SK-N-SH (cell line): ENCODE results near the gene IFNW1. TPM values are rescaled to one million over a fixed set of nuclear protein-coding genes. Genes with fewer than 3 reads are reported as not detected.

Experiments used
- CTCF ChIA-PET: fragments of 300-600, 350-600 bp; formaldehyde crosslinking; extraction: SDS; loops from one replicate; lab custom pipeline; 2021; lab: Yijun Ruan, JAX
- POLR2A ChIA-PET: fragments of 350-600 bp; sonication (Branson Sonifier 250); formaldehyde crosslinking; extraction: SDS; loops from one replicate; lab custom pipeline; 2020; ENCODE audit warnings: antibody characterized with exemption, inconsistent platforms; lab: Yijun Ruan, JAX
- DNase-seq: peaks from one replicate; pipeline ENCODE4 v3.0.0; 2012
- H2AFZ ChIP-seq: fragments of 200-600 bp; sonication (generic); 2 replicates; pipeline ENCODE4 v1.8.1; 2016; ENCODE audit warnings: antibody characterized with exemption, mild to moderate bottlenecking, low read depth
- H3F3A ChIP-seq: fragments of 200-600 bp; sonication (generic); replicated peaks from 2 replicates; pipeline ENCODE3; 2016; ENCODE audit warnings: antibody characterized with exemption, mild to moderate bottlenecking; ENCODE audit not compliant: insufficient read depth
- H3K27ac ChIP-seq, 2 experiments: fragments of 200-500 bp in 1 of 2; fragments of 200-600 bp in 1 of 2; sonication (Bioruptor generic) in 1 of 2; sonication (generic), shearing (Covaris generic) in 1 of 2; 2 replicates each; pipeline versions ENCODE4 v1.5.1 to v1.6.1; 2014 to 2016; ENCODE audit warnings: low read depth in 2 of 2, inconsistent platforms in 1 of 2, low read length in 1 of 2, mild to moderate bottlenecking in 1 of 2, mixed read lengths in 1 of 2
- H3K27me3 ChIP-seq: fragments of 200-600 bp; sonication (generic), shearing (Covaris generic); 2 replicates; pipeline ENCODE4 v1.6.1; 2016; ENCODE audit warnings: mixed run types; ENCODE audit not compliant: insufficient read depth
- H3K36me3 ChIP-seq, 2 experiments: fragments of 200-500 bp in 1 of 2; fragments of 200-600 bp in 1 of 2; sonication (Bioruptor generic) in 1 of 2; sonication (generic) in 1 of 2; replicated peaks in 1 of 2; 2 replicates each; pipeline versions ENCODE3 to v1.5.1; 2014 to 2016; ENCODE audit warnings: low read length in 1 of 2, mild to moderate bottlenecking in 1 of 2; ENCODE audit not compliant: insufficient read depth in 2 of 2, control insufficient read depth in 1 of 2
- H3K4me1 ChIP-seq, 2 experiments: fragments of 200-500 bp in 1 of 2; fragments of 200-600 bp in 1 of 2; sonication (Bioruptor generic) in 1 of 2; sonication (generic), shearing (Covaris generic) in 1 of 2; 2 replicates each; pipeline versions ENCODE4 v1.5.1 to v1.6.1; 2014 to 2016; ENCODE audit warnings: low read depth in 1 of 2, low read length in 1 of 2, mixed run types in 1 of 2; ENCODE audit not compliant: insufficient read depth in 2 of 2, control insufficient read depth in 1 of 2
- H3K4me2 ChIP-seq: fragments of 200-600 bp; sonication (generic), shearing (Covaris generic); 2 replicates; pipeline ENCODE4 v1.6.1; 2017; ENCODE audit warnings: mixed run types
- H3K4me3 ChIP-seq, 2 experiments: fragments of 200-500 bp in 1 of 2; fragments of 200-600 bp in 1 of 2; sonication (Bioruptor generic) in 1 of 2; sonication (generic), shearing (Covaris generic) in 1 of 2; 2 replicates each; pipeline versions ENCODE4 v1.5.1 to v1.8.1; 2014 to 2016; ENCODE audit warnings: low read depth in 2 of 2, inconsistent platforms in 1 of 2, low read length in 1 of 2, mild to moderate bottlenecking in 1 of 2, mixed read lengths in 1 of 2, moderate library complexity in 1 of 2
- H3K79me2 ChIP-seq: fragments of 200-600 bp; sonication (generic); 2 replicates; pipeline ENCODE4 v1.8.1; 2017; ENCODE audit warnings: mild to moderate bottlenecking; ENCODE audit not compliant: insufficient read depth
- H3K9ac ChIP-seq: fragments of 200-600 bp; sonication (generic); 2 replicates; pipeline ENCODE4 v1.6.1; 2017; ENCODE audit warnings: mixed run types
- H3K9me2 ChIP-seq: fragments of 200-600 bp; sonication (generic); 2 replicates; pipeline ENCODE4 v1.6.1; 2017; ENCODE audit warnings: mixed run types
- H3K9me3 ChIP-seq: fragments of 200-600 bp; sonication (generic); 2 replicates; pipeline ENCODE4 v1.6.1; 2017; ENCODE audit warnings: mixed run types, mild to moderate bottlenecking, moderate library complexity
- H4K20me1 ChIP-seq: fragments of 200-600 bp; sonication (generic); 2 replicates; pipeline ENCODE4 v1.6.1; 2017; ENCODE audit warnings: mild to moderate bottlenecking, mixed run types; ENCODE audit not compliant: insufficient read depth
- CHD2 ChIP-seq: fragments of 150-350 bp; IDR thresholded peaks from 2 replicates; pipeline ENCODE4 v1.6.1; 2018; ENCODE audit warnings: low read length; ENCODE audit not compliant: partially characterized antibody
- ELF1 ChIP-seq: IDR thresholded peaks from 2 replicates; pipeline ENCODE4 v1.4.0; 2012
- EZH2phosphoT487 ChIP-seq: fragments of 200-600 bp; sonication (generic); IDR thresholded peaks from 2 replicates; pipeline ENCODE4 v1.6.1; 2017; ENCODE audit warnings: low read depth, mixed run types, mild to moderate bottlenecking, antibody characterized with exemption, moderate library complexity, borderline replicate concordance
- FOXM1 ChIP-seq: IDR thresholded peaks from 2 replicates; pipeline ENCODE4 v1.4.0; 2012; ENCODE audit warnings: low read depth, mild to moderate bottlenecking
- GABPA ChIP-seq: IDR thresholded peaks from 2 replicates; pipeline ENCODE4 v1.4.0; 2012; ENCODE audit warnings: low read depth, mild to moderate bottlenecking
- GATA2 ChIP-seq: sonication (generic); formaldehyde crosslinking; IDR thresholded peaks from 2 replicates; pipeline ENCODE4 v1.5.0; 2020; ENCODE audit warnings: mild to moderate bottlenecking, missing genetic modification reagents
- JUND ChIP-seq: IDR thresholded peaks from 2 replicates; pipeline ENCODE4 v1.4.0; 2012
- MXI1 ChIP-seq: IDR thresholded peaks from 2 replicates; pipeline ENCODE4 v1.6.1; 2012; ENCODE audit warnings: mild to moderate bottlenecking, low read depth, low read length, improper control_type of control experiment
- NFIC ChIP-seq: IDR thresholded peaks from 2 replicates; pipeline ENCODE4 v1.4.0; 2012; ENCODE audit warnings: borderline replicate concordance
- NRF1 ChIP-seq: IDR thresholded peaks from 2 replicates; pipeline ENCODE4 v1.6.1; 2012; ENCODE audit warnings: low read depth, mild to moderate bottlenecking, low read length
- POLR2AphosphoS5 ChIP-seq: IDR thresholded peaks from 2 replicates; pipeline ENCODE4 v1.6.1; 2012; ENCODE audit warnings: low read depth, low read length
- RXRA ChIP-seq: IDR thresholded peaks from 2 replicates; pipeline ENCODE4 v1.4.0; 2012; ENCODE audit warnings: low read depth, mild to moderate bottlenecking, borderline replicate concordance
- SIN3A ChIP-seq: IDR thresholded peaks from 2 replicates; pipeline ENCODE4 v1.6.1; 2012; ENCODE audit warnings: low read depth, mild to moderate bottlenecking, low read length, moderate library complexity, borderline replicate concordance
- SMC3 ChIP-seq: IDR thresholded peaks from 2 replicates; pipeline ENCODE4 v1.6.1; 2012; ENCODE audit warnings: low read depth, low read length, improper control_type of control experiment
- TEAD4 ChIP-seq: IDR thresholded peaks from 2 replicates; pipeline ENCODE4 v1.4.0; 2012; ENCODE audit warnings: mild to moderate bottlenecking, borderline replicate concordance; ENCODE audit not compliant: insufficient read depth
- USF1 ChIP-seq: IDR thresholded peaks from 2 replicates; pipeline ENCODE4 v1.4.0; 2012; ENCODE audit warnings: low read depth, borderline replicate concordance
- YY1 ChIP-seq: IDR thresholded peaks from 2 replicates; pipeline ENCODE4 v1.4.0; 2012; ENCODE audit warnings: low read depth, mild to moderate bottlenecking
- ZBTB33 ChIP-seq: IDR thresholded peaks from 2 replicates; pipeline ENCODE4 v1.4.0; 2012; ENCODE audit warnings: low read depth, borderline replicate concordance
- WGBS: methylation state at CpG from one replicate; pipeline ENCODE4 v1.1.6; 2017; ENCODE audit warnings: low lambda C conversion rate; 5-methylcytosine and 5-hydroxymethylcytosine counted together
- polyA plus RNA-seq, 3 experiments: library from polyadenylated mRNA; depleted of rRNA; stranded (reverse); fragments of >200 nt; gene quantifications; 2 replicates each; pipeline ENCODE4 v1.2.3, GENCODE V29; 2012

Gene IFNW1
- polyA plus RNA-seq, 1 of the 3 experiments (the other 2 are of a cell fraction) = not detected

- TF ChIP-seq MXI1 (no peak), NRF1 (no peak)
Observed at GRCh38 chr9:21121079-21121478, 20.6 kb downstream of the IFNW1 start (continued).

- no peak overlapping the region for H3K27ac ChIP-seq
- no peaks in the 10 kb centered on the region for H3K36me3 ChIP-seq
- no peak overlapping the region for H3K4me3 ChIP-seq
- H3F3A ChIP-seq = no peaks in the 10 kb centered on the region
- DNase-seq = no peak
- CTCF ChIA-PET = interaction anchor here (1.3 kb wide), 1 partner anchor 9 kb away, joined by 10 read pairs; no protein-coding TSS in a partner anchor
- no peaks in the 10 kb centered on the region for H3K4me1 ChIP-seq
- no peaks in the 10 kb centered on the region for H3K9me2 ChIP-seq
- H3K79me2 ChIP-seq = no peaks in the 10 kb centered on the region
- no peaks in the 10 kb centered on the region for H3K9me3 ChIP-seq
- no peak overlapping the region for H3K4me2 ChIP-seq
- WGBS = 53% methylated on average over 7 of the region's 7 CpGs
- POLR2A ChIA-PET = no interaction called here
- H3K27me3 ChIP-seq = no peaks in the 10 kb centered on the region
- no peaks in the 10 kb centered on the region for H4K20me1 ChIP-seq
- TF ChIP-seq RXRA (no peak), JUND (no peak), NFIC (no peak), NRF1 (no peak), SMC3 (no peak), FOXM1 (no peak), TEAD4 (no peak), YY1 (no peak), POLR2AphosphoS5 (no peak), SIN3A (no peak), ELF1 (no peak), GATA2 (no peak), GABPA (no peak), USF1 (no peak), MXI1 (no peak), CHD2 (no peak), EZH2phosphoT487 (no peak), ZBTB33 (no peak)
- TF ChIP-seq, all 33 proteins: peak for 0
- Histone ChIP-seq H2AFZ (no peak overlapping the region), H3K9ac (no peak overlapping the region)
Observed at GRCh38 chr9:21119093-21119770, 22.4 kb downstream of the IFNW1 start.
